ENCODE results near the gene POMGNT1.

Gene POMGNT1

DNA sequence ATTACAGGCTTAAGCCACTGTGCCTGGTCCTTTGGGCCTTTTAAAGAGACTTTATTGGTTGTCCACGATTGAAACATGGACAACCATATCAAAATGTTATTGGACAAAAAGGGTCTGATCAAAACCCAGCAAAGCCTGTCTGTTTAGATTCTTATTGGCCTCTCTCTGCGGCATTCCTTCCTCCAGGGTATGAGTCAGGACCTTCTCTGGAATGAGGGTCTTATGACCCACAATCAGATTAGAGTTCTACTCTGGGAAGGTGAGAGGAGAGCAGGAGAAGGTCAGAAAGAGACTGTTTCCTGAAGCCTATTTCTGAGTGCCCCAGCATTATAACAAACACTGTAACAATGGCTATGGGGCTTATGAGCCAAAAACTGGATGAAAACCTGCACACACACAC lies 12.8 kb upstream of the POMGNT1 start:
- no peak for DNase-seq (ENCODE audit: low spot score)

DNA sequence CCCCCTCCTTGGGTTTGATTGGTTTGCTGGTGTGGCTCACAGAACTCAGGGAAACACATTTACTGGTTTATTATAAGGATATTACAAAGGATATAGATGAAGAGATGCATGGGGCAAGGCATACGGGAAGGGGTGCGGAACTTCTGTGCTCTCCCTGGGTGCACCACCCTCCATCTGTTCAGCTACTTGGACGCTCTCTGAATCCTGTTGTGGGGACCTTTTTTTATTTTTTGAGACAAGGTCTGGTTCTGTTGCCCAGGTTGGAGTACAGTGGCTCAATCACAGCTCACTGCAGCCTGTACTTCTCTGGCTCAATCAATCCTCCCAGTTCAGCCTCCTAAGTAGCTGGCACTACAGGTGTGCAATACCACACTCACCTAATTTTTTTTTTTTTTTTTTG lies 12.3 kb upstream of the POMGNT1 start:
- no peak for DNase-seq (ENCODE audit: low spot score)

DNA sequence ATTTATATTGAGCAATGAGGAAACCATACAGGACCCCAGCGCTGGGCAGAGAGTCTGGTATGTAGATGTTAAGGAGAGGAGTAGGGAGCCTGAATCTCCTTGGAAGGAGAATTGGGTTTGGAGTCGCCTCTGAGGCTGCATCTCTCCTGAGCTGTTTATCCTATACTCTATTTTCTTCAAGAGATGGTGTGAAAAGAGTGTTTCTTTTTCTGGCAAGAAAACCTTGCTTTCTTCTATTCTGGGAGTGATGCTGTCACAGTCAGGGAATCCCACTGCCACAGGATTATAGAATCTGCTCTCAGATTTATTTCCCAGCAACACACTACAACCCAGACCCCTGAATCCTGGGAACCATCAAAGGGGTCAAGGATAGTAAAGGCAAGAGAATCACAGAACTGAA lies 8.2 kb upstream of the POMGNT1 start:
- DNase-seq (ENCODE audit: low spot score): no peak

DNA sequence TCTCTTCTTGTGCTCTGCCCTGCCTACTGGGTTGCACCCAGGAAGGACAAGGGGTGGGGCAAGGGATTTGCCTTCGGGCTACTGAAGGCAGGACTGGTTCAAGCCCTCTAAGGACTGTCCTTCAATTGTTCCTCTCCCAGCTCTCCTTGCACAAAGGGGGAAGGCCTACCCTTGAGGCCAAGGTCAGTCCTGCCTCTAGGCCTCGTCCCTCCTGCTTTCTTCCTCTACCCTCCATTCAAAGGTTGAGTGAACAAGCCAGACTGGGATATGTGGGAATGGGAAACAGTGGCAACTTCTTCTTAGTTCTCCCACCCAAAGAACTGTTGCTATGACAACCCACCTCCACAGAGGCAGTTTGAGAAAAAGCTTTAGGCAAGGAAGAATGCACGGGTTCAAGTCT lies 7.6 kb upstream of the POMGNT1 start:
- no peak for DNase-seq (ENCODE audit: low spot score)

DNA sequence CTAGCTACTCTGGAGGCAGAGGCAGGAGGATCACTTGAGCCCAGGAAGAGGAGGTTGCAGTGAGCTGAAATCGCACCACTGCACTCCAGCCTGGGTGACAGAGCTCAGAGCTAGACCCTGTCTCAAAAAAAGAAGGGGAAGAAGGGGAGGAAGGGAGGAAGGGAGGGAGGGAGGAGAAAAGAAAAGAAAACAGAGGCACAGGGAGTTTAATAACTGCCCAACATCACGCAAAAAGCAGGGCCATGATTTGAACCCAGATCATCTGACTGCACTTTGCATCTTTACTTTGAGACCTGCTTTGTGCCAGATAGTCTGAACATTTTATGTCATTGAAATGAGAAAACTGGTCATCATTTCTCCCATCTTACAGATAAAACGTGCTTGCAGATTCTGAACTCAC lies 6.9 kb upstream of the POMGNT1 start:
- no peak for DNase-seq (ENCODE audit: low spot score)

DNA sequence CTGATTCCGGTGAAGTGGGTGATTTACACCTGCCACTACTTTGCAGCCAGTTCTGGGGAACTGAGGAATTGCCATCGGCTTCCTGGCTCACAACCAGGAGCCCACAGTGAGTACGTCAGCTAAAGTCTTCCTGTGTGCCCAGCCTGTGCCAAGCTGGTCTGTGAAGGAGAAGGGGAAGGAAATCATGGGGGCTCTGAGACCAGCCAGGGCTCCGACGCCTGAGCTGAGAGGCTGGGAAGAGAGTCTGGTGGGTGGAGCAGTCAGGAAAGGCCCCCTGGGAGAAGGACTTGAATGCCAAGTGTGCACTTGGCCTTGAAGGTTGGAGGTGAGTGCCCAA lies 6.1 kb upstream of the POMGNT1 start:
- no peak for DNase-seq (ENCODE audit: low spot score)

DNA sequence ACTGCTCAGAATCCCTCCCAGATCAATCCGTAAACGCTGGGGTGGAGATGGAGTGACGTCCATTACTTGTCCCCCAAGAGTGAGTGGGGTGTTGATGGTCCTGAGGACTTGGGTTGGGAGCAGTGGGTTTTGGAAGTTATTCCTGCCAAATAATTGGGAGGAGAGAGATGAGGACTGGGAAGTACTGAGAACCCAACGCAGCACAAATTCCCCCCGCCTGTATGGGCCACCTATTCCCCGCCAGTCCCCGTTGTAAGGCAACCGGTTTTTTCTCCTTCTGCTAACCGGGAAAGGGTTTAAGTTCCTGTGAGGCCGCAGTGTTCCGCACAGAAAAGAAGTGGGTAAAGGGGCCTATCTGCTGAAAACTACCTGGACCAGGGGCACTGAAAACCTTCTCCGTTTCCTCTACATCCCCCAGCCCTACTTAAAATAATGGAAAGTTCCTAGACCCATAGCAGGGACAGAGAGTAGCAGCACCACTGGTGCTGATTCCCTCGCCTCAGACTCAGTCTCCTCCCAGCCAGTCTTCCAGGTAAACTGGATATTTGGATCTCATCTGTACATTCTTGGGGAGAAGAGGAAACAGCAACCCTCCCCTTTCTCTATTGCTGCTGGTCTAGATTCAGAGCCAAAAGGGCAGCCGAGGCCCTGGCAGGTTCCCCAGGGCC lies 5.6 kb upstream of the POMGNT1 start:
- DNase-seq (ENCODE audit: low spot score): no peak

DNA sequence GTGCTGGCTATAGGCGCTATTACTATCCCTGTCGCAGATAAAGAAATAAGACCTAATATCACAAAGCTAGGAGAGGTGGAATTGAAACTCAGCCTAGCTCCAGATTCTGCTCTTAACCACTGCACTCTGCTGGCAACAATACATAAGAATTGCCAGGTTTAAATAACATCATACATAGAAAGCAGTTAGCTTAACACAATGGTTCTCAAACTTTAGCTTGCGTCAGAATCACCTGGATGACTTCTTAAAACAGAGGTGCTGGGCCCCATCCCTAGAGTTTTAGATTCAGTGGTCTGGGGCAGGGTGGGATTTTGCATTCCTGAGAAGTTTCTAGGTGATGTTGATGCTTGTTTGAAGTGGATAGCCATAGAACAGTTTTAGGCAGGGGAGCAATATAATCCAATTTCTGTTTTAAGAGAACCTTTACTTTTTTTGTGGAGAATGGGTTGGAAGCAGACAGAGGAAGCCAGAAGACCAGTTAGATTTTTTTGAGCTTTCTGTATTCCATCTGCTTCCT lies 1.1 kb upstream of the POMGNT1 start:
- no peak for DNase-seq (ENCODE audit: low spot score)

DNA sequence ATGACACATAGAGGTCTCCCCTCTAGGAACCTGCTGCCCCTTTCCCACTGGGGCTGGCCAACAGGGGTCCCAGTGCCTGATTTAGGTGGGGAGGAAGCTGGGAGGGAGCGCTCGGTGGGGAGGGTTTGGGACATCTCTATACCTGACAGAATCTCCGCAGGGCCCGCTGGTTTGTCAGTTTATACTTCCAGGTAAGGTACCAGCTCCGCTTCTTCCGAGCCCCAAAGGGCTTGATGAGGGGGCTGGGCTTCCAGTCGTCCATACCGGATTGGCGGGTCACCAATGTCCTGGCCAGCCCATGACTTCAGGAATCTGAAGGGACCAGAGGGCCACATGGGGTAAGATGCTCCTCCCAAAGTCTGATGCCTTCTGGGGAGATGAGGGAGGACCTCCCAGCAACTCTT lies 672 bp downstream of the POMGNT1 start:
- no peak for DNase-seq (ENCODE audit: low spot score)

DNA sequence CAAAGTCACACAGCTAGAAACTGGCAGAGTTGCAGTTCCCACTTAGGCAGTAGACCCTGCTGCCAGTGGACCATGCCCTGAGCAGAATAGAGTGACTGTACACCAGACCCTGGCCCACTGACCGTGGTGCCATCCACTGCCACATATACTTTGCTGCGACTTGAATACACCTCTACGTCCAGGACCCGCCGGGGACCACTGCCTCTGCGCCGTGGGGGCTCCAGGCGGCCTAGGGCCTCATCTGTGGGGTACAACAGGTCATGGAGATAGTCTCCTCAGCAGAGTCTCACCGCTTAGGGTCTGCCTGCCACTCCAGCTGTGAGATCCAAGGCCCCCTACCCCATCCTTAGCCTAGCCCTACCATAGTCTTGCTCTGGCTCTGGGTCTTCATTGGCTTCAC lies 1.6 kb downstream of the POMGNT1 start:
- DNase-seq (ENCODE audit: low spot score): no peak

DNA sequence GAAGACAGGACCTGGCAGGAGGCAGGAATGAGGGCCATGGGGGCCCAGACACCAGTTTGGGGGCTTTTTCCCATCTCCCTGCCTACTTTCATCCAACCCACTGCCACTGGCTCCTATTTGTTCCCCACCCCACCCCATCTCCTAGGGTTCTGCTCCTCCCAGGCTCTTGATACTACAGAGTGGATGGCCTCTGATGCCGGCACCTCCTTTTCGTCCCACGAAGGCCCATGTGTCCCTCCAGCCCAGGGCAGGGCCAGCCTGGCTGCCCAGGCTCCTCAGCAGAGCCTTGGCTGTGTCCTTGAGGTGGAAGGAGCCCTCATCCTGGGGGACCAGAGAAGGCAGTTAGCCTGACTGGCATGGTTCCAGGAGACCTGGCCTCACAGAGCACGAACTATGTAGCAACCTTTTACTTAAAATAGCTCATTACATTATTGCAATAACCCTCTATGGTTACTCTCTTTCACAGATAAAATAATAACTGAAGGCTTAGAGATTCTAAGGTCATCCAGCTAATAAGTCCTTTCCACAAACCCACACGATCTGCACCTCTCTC lies 3.5 kb downstream of the POMGNT1 start:
- DNase-seq (ENCODE audit: low spot score): no peak

DNA sequence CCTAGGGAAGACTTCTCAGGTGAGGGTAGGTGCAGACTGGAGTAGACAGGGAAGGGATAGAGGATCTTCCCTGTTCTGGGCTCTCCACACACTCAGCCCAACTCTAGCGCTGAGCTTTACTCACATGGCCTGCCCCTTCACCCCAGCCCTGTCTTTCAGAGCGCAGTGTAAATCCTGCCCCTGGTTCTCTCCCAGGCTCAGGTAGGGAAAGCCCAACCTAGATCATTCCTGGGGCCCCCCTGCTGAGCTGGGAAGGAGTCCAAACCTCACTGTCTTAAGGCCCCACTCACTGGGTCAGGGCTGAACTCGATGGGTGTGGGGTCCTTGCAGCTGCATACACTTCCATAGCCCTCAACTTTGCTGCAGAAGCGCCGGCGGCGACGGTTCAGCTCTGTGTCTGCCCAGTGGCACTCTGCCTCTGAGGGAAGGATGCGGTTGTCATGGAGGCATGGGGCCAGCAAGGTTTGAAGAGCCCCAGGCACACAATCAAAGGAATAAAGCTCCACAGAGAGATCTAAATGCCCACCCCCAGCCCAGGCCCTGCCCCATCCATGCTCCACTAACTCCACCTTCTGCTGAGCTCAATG lies 4.2 kb downstream of the POMGNT1 start:
- no peak for DNase-seq (ENCODE audit: low spot score)

DNA sequence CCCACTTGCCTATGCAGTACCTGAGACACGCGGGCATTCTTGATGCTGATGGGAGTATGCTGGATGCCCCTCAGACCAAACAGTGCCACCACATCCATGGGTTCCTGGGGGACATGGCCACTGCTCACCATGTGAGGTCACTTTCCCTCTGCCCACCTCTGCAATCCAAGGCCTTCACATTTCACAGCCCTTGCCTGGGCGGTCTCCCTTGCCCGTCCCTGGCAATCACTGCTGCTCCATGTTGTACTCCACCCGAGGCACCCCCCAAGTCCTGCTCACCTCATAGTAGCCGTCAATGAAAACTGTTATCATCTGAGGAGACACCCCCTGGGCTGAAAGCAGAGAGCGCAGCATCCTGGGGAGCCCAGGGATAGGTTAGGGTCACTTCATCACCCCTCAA lies 4.9 kb downstream of the POMGNT1 start:
- DNase-seq (ENCODE audit: low spot score): no peak

DNA sequence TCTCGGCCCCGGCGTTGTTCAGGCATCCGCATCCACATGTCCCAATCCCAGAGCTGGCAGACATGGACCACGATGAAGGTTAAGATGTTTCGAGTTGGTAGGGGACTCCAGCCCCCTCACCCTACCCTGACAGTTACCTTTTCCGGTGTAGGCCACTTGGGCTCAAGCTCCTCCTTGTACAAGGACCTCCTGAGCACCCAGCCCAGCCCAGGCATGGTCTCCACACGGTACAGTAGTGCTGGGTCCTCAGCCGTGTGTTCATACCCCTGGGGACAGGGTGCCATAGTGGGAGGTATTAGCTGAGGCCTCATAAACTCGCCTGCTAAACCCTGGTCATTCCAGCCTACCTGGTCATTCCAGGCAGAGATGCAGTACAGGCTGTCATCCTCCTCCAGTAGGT lies 6.1 kb downstream of the POMGNT1 start:
- DNase-seq (ENCODE audit: low spot score): no peak

DNA sequence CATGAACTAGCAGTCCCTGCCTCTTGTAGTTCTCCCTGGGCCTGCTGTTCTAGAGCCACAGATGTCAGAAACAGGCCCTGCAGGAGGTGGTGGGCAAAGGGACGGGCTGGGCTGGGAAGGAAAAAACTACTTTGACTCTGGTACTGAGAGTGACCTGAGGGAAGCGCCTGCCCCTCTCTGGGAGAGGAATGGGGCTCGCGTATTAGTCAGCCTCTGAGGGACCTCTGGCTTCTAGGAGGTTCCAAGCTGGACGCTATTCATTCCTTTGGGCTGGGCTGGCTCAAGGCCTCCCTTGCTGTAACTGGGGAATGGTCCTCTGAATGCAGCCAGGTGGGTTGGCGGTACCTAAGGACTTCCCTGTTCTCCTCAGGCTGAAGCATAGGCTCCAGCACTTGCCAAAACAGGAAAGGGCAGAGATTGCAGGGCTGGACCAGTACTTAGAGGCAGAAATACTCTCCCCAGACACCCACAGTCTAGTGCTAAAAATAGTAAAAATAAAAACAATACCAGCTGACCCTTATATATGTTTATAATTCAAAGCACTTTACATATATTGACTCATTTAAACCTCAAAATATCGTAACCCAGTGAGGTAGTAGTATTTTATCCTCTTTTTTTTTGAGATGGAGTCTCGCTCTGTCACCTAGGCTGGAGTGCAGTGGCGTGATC lies 7.1 kb downstream of the POMGNT1 start:
- DNase-seq (ENCODE audit: low spot score): no peak

DNA sequence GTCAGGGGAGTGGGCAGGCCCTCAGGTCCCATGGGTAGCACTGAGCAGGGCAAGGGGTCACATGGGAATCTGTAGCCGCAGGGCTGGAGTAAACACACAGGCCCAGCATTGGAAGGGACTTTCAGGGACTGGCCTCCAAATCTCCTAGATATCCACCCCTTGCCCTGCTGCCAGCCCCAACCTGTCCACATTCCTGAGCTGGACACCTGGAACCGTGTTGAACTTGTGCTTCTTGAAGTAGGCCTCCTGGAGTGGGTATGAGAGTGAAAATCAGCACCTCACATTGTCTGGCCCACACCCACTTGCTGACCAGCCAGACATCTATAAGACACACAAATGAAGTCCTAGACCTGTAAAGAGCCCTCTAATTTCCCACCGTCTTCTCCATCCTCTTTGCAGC lies 7.7 kb downstream of the POMGNT1 start:
- DNase-seq (ENCODE audit: low spot score): no peak

DNA sequence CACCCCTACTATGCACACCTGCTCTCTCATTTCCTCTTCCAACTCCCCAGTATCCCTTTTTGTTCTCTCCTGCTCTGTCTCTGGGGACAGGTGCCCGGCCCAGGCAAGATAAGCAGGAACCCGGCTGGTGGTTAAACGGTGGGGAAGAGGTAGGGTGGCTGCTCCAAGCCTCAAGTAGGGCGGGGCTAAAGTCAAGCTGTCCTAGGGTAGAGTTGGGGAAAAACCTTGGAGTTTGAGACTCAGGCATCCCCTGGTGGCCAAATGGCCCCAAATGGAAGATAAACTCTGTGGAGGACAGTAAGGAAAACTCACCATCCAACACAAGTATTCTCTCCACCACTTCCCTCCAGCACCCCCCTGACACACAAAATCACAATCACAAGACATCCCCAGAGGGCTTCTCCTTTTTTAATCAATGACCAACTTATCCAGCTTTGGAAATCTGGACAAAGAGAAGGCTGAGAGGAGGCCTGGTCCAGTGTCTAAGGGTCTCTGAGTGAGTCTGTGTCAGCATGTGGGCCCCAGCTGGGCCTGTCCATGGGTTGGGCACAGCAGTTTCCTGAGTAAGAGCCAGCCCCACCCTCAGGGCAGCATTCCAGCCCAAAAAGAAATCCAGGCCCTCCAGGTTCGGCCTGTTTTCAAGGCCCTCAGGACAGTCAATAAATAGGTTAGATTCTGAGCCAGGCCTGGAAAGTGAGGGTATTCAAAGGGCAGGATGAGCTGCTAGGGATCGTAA lies 9.8 kb downstream of the POMGNT1 start:
- no peak for DNase-seq (ENCODE audit: low spot score)

DNA sequence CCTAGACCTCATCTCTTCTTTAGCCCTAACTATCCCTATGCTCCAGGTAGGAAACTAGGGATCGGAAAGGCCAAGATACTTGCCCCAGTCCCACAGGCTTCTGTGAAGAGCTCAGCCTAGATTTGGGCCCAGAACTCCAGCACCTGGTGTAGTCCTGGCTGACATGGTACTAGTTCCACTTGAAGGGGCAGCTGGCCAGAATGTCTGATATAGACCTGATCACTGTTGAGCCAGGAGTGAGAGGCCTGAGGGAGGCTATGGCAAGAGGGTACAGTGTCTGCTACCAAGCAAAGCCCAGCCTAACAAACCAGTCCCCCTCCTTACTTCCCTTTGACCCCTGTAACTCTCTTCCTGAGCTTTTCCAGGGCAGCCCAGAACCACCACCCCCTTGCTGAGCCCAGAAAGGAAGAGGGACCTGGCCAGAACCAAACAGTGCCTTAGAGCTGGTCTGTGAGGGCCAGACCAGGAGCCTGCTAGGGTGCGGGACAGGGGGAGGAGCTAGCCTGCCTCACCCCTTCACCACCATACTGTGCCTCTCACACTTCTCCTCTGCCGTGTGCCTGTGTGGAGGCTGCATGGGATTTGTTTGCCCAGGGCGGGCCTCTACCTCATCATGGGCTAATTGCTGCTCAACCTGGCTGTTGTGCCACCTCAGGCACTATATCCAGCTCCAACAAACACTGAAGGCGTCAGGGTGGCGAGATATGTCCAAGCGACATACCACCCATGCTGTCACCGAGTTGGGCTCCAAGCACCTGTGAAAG lies 10.9 kb downstream of the POMGNT1 start:
- no peak for DNase-seq (ENCODE audit: low spot score)

DNA sequence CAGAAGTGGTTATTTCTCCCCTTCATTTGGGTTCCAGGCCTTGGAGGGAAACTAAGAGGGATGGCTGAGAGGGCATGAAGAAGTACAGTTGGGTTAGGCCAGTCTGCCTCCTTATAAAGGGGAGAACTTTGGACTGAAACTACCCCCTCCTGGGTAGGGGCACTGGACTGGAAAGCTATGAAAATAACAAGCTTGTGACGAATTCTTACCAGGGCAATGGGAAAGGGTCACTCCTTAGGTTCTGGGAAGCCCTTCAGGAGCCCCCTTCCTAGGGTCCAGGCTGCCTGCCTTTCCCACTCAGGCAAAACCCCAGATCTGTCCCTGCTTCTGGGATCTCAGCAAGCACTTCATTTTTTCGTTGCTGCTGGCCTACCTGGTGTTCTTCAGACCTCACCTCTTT lies 12.2 kb downstream of the POMGNT1 start:
- DNase-seq (ENCODE audit: low spot score): no peak

DNA sequence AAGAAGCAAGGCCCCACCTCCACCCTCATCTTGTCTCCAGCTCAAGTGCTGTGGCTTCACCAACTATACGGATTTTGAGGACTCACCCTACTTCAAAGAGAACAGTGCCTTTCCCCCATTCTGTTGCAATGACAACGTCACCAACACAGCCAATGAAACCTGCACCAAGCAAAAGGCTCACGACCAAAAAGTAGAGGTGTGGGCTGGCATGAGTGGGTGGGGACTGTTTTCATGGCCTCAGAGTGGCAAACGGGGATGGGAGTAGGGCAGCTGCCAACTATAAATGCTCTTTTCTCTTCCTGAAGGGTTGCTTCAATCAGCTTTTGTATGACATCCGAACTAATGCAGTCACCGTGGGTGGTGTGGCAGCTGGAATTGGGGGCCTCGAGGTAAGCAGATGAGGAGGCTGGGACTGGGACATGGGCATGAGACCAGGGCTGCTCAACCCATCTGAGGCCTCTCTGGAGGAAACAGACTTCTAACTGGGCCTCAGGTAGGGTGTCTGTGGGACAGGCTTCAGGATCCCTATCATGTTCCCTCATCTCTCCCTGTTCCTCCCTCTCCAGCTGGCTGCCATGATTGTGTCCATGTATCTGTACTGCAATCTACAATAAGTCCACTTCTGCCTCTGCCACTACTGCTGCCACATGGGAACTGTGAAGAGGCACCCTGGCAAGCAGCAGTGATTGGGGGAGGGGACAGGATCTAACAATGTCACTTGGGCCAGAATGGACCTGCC lies 13.1 kb downstream of the POMGNT1 start:
- DNase-seq (ENCODE audit: low spot score): no peak
